Measurements from ENCODE around the gene MYEOV. TPM values are rescaled to one million over a fixed set of nuclear protein-coding genes. Genes with fewer than 3 reads are reported as not detected.
A peak's percentile ranks its signal among the peaks of the same experiment; 100 is the strongest.

MYEOV gene
- total and polyA plus RNA-seq, 9 of the 15 experiments (the other 6 are each of a cell fraction or from before 2014, with no cell fraction given) = 10.2 to 133 (median 32.2) TPM

DNA sequence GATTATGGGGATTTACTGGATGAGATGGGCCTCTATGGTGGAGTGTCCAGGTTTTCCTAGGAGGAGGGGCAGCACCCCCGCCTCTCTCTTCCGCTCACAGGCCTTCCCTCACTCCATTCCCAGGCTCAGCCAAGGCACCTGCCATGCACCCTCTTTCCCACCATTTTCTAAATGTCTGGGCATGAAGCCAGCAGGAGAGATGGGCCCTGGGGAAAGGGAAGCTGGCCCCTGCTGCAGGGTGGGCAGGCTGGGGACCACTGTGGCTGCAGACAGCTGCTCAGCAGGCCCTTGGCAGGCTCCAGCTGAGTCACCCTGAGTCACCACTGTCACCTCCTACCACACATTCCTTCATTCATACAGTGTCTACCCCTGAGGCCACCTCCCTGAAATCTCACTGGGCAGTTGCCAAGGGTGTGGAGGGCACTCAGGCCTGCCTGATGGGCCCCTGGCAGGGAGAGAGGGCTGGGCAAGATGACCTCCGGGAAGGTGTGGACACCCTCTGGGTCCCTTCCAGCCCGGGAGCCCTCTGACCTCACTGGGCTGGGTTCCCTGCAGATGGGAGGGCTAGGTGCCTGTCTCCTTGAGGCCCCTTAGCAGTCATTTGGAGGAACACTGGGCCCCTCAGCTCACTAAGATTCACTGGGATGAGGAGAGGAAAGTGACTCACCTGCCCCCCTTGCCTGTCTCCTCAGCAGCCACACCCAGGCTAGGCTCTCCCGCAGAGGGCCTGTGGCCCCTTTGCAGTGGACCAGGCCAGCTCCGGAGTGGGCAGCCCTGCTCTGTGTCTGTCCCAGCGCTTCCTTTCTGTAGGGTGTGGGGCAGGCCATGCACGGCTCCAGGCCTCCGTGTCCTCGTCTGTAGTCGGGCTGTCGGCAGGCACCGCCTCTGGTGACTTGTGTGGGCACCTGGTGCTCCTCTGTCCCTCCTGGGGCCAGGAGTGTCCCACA, 7.8 kb downstream of the MYEOV start (continued):
- TF ChIP-seq CBX2 (IDR thresholded peaks at IDR 0.05; ENCODE audit: insufficient read depth, low read length, poor library complexity, severe bottlenecking) (no peak), JUN (IDR thresholded peaks at IDR 0.05; ENCODE audit: borderline replicate concordance, low read depth, low read length) (peak; percentile 68; the same call in 1 of the 2 replicates), JUN (CRISPR knock-in tag; IDR thresholded peaks at IDR 0.05; ENCODE audit: borderline replicate concordance) (no peak), ZKSCAN8 (CRISPR knock-in tag; IDR thresholded peaks at IDR 0.05) (no peak), FUS (optimal IDR thresholded peaks at IDR 0.05; ENCODE audit: low read depth, low read length) (no peak), CBX5 (IDR thresholded peaks at IDR 0.05; ENCODE audit: borderline replicate concordance, low read depth) (no peak), KLF16 (IDR thresholded peaks at IDR 0.05) (no peak), NFRKB (IDR thresholded peaks at IDR 0.05; ENCODE audit: low read depth) (no peak), SP2 (IDR thresholded peaks at IDR 0.05; ENCODE audit: extremely low read depth, low read depth, low read length, poor library complexity, severe bottlenecking) (no peak), E2F3 (CRISPR knock-in tag; IDR thresholded peaks at IDR 0.05) (no peak), JUNB (CRISPR knock-in tag; conservative IDR thresholded peaks at IDR 0.05) (no peak), ADNP (tag; IDR thresholded peaks at IDR 0.05) (no peak), XRCC5 (IDR thresholded peaks at IDR 0.05; ENCODE audit: low read depth, low read length) (no peak), ZFP36 (IDR thresholded peaks at IDR 0.05; ENCODE audit: low read depth, low read length, partially characterized antibody) (no peak), ZNF282 (CRISPR knock-in tag; IDR thresholded peaks at IDR 0.05) (no peak), BDP1 (IDR thresholded peaks at IDR 0.05; ENCODE audit: insufficient read depth, insufficient read length) (no peak), ZFX (CRISPR knock-in tag; IDR thresholded peaks at IDR 0.05) (no peak)
- TF ChIP-seq, protein P1, sequence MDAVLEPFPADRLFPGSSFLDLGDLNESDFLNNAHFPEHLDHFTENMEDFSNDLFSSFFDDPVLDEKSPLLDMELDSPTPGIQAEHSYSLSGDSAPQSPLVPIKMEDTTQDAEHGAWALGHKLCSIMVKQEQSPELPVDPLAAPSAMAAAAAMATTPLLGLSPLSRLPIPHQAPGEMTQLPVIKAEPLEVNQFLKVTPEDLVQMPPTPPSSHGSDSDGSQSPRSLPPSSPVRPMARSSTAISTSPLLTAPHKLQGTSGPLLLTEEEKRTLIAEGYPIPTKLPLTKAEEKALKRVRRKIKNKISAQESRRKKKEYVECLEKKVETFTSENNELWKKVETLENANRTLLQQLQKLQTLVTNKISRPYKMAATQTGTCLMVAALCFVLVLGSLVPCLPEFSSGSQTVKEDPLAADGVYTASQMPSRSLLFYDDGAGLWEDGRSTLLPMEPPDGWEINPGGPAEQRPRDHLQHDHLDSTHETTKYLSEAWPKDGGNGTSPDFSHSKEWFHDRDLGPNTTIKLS (IDR thresholded peaks at IDR 0.05; ENCODE audit: borderline replicate concordance, low read depth) = no peak
- TF ChIP-seq, protein P2, sequence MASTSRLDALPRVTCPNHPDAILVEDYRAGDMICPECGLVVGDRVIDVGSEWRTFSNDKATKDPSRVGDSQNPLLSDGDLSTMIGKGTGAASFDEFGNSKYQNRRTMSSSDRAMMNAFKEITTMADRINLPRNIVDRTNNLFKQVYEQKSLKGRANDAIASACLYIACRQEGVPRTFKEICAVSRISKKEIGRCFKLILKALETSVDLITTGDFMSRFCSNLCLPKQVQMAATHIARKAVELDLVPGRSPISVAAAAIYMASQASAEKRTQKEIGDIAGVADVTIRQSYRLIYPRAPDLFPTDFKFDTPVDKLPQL (IDR thresholded peaks at IDR 0.05; ENCODE audit: extremely low read depth, insufficient read length) = no peak
- TF ChIP-seq, protein P3, sequence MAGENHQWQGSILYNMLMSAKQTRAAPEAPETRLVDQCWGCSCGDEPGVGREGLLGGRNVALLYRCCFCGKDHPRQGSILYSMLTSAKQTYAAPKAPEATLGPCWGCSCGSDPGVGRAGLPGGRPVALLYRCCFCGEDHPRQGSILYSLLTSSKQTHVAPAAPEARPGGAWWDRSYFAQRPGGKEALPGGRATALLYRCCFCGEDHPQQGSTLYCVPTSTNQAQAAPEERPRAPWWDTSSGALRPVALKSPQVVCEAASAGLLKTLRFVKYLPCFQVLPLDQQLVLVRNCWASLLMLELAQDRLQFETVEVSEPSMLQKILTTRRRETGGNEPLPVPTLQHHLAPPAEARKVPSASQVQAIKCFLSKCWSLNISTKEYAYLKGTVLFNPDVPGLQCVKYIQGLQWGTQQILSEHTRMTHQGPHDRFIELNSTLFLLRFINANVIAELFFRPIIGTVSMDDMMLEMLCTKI (IDR thresholded peaks at IDR 0.05; ENCODE audit: partially characterized antibody) = no peak
- TF ChIP-seq, protein P4, sequence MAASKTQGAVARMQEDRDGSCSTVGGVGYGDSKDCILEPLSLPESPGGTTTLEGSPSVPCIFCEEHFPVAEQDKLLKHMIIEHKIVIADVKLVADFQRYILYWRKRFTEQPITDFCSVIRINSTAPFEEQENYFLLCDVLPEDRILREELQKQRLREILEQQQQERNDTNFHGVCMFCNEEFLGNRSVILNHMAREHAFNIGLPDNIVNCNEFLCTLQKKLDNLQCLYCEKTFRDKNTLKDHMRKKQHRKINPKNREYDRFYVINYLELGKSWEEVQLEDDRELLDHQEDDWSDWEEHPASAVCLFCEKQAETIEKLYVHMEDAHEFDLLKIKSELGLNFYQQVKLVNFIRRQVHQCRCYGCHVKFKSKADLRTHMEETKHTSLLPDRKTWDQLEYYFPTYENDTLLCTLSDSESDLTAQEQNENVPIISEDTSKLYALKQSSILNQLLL (CRISPR knock-in tag; IDR thresholded peaks at IDR 0.05; ENCODE audit: borderline replicate concordance) = no peak

All from K562 (cell line).